Activated CD4-positive, CD25-positive, alpha-beta regulatory T cell (primary cell): Measurements from ENCODE around the gene NAV2.

Experiments used
- DNase-seq, 4 experiments: peaks; one replicate each; lab custom pipeline; 2025; lab: John Stamatoyannopoulos, UW

Gene NAV2

GRCh38 chr11:20084921-20085814 lies 372.5 kb downstream of the NAV2 start:
- DNase-seq, result no peak

- no peak for DNase-seq
These were observed 373.3 kb downstream of the NAV2 start for GRCh38 chr11:20085918-20086317.

DNA sequence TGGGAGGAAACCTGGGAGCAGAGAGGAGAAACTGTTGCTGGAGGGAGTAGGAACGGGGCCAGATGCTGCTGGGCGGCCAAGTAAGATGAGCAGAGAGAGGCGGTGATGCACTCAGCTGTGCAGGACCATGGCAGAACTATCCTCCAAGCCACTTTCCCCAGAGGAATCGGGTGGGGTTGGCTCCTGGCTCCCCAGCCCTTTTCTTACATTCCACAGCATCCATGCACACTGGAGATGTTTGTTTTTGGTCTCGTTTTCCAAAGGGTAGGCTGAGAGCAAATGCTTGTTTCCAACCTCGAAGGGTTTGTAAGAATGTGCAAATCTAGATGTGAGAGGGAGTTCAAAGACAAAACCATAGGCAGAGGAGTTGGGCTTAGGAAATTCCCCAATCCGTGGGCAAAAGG lies 374.5 kb downstream of the NAV2 start:
- DNase-seq, result no peak

GRCh38 chr11:20088397-20089225 lies 376.0 kb downstream of the NAV2 start:
- DNase-seq, result no peak

GRCh38 chr11:20089367-20089766 lies 376.7 kb downstream of the NAV2 start:
- DNase-seq, result no peak

GRCh38 chr11:20089796-20090653 lies 377.4 kb downstream of the NAV2 start:
- DNase-seq, result no peak

- DNase-seq, result no peak
These were observed 378.2 kb downstream of the NAV2 start for GRCh38 chr11:20090654-20091374.

- DNase-seq, result no peak
These were observed 381.1 kb downstream of the NAV2 start for GRCh38 chr11:20093775-20094174.

DNA sequence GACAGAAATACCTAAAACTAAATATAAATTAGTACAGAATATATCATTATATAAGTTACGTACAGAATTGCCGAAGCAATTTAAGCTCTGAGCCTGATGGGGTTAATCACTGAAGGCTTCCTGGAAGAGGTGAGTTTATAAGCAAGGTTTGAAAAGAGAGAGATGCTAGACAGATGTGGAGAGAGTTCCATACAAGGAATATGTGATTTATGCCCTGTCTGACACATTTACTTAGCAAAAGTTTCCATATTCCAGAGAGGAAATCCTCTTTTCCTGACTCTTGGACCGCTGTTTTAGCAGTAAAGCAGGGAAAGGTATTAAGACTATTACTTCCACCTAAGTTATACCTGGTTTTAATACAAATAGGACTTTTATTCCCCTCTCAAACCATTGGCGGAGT lies 382.6 kb downstream of the NAV2 start:
- DNase-seq, result no peak

GRCh38 chr11:20097319-20098221 lies 384.9 kb downstream of the NAV2 start:
- no peak for DNase-seq

DNA sequence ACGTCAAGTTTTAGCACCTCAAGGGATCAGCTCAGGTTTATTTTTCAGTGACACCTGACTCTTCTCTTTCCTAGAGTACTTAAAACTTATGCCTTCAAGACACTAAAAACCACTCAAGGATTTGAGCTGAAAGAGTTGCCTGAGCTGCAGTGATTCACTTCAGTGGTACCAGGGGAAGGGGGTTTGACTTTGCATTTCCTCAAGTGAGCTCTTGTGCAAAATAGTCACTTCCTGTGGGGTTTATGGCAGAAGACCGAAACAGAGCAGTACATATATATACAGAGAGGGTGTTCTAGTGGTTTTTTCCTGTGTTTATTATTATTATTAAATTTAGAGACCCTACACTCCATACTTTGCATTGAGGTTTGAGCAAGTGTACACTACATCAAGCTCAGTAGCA lies 386.9 kb downstream of the NAV2 start:
- no peak for DNase-seq

- no peak for DNase-seq
These were observed 389.8 kb downstream of the NAV2 start for GRCh38 chr11:20102397-20102796.

DNA sequence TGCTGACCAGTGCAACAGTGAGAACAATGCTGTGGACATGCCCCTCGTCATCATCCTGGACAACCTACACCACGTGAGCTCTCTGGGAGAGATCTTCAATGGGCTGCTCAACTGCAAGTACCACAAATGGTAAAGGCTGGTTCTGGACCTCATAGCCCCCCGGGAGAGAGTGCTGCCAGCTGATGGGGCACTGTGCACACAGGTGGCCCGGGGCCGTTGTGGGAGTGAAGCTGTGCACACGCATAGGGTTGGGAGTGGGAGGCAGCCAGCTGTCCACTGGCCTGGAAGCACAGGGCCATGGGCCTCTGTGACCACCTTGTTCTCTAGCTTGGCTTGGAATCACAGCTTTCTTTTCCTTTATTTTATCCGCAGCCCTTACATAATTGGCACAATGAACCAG lies 390.6 kb downstream of the NAV2 start:
- DNase-seq, result no peak

DNA sequence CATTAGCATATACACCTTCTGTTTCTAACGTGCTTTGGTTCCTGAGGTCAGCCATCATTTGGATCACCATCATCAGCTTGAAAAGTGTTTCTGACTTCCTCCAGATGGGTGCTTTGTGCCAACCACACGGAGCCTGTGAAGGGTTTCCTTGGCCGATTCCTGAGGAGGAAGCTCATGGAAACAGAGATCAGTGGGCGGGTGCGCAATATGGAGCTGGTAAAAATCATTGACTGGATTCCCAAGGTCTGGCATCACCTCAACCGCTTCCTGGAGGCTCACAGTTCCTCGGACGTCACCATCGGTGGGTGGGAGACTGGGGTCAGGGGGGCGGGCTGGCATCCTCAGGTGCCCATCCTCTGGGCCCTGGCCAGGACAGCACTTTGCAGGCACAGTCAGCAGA lies 392.8 kb downstream of the NAV2 start:
- DNase-seq, result no peak

DNA sequence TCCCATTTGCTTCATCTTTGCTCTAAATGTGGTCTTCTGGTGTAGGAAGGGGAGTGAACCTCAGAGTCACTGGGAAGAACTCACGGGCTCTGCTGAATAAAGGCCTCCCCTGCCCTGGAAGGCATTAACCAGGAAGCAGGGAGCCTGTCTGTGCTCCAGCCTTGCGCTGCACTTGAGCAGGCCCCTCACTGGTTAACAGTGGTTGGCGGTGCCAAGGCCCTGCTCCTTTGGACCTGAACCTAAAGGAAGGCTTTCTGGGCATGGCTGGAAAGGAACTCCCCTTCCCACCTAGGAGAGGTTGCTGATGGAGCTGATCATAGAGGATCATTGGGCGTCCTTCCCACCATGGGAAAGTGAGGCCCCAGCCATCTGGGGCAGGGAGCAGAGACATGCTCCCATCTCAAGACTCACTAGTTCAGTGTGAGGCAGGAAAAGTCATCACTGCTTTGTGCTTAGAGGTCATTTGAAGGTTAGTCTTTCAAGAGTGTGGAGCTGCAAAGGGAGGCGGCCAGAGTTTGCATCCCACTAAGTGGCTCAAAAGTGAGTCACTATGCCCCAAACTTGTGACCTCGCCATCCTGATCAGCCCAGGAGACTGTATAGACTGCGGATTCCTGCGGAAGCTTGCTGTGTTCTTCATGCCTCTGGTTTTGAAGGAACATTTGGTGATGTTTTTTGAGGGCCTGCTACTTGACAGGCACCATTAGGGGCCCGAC lies 397.3 kb downstream of the NAV2 start:
- no peak for DNase-seq

GRCh38 chr11:20110908-20111669 lies 398.5 kb downstream of the NAV2 start:
- no peak for DNase-seq

- DNase-seq, result no peak
These were observed 399.2 kb downstream of the NAV2 start for GRCh38 chr11:20111871-20112270.

DNA sequence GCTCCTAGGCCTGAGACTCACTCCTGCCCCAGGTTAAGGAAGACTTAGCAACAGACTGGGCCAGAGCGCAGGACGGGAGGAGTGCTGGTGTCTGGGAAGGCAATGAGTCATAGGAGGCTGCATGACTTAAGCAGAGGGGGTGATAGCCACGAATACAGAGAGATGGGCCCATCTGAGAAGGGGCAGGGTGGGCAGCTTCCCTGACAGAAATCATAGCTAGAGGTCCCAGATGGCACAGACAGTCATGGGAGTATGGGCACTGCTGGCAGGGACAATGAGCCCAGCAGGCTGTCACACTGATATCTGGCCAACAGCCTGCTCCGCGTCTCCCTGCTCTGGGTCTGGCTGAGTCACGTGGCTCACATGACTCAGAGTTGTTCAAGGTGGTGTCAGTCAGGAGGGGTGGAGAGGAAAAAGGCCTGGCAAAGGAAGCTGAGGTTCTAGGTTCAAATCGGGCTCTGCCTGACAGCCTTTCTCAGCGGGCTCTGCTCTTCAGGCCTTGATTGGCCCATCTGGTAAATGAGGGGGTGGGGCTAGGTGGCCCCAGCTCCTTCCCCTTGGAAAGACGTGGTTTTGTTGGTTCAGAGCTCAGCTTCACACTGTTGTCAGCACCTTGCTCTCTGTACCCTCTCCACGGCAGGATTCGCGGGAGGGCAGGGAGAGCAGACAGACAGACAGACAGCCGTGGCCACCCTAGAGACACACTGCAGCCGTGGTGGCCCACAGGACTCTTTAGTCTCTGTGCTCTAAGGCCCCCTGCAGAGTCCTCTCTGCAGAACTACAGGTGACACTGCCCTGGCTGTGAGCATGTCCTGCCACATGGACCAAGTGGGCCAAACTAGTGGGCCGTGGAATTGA lies 399.9 kb downstream of the NAV2 start:
- no peak for DNase-seq
